ENCODE data around the gene TPH2.

TPH2 gene

DNA sequence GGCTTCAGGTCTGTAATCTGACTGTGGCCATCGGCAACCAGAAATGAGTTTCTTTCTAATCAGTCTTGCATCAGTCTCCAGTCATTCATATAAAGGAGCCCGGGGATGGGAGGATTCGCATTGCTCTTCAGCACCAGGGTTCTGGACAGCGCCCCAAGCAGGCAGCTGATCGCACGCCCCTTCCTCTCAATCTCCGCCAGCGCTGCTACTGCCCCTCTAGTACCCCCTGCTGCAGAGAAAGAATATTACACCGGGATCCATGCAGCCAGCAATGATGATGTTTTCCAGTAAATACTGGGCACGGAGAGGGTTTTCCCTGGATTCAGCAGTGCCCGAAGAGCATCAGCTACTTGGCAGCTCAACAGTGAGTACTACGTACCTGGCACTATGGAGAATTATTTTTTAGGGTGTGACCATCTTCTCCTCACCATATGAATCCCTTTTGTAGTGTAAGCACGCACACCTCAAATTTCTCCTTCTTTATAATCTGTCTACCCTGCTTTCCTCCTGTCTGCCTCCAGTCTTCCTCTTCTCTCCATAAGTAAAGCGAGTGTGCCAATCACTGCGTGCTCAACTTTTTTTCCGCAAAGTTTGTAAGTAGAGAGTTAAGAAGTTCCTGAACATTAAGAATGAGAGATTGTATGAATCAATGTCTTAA is at the start of gene TPH2:
TPH2 (plus strand) TSS at position 118 of the 658 bp plus-strand sequence; CDS start at position 260, 142 bp downstream.
- DNase-seq = peak in 9 of 10 donors; percentile 10 to 86 (median 32)
- intact Hi-C loops (cut with DNase I) = loop anchor here (5.0 kb wide), 1 partner anchor 157 kb away; no protein-coding TSS in a partner anchor

DNA sequence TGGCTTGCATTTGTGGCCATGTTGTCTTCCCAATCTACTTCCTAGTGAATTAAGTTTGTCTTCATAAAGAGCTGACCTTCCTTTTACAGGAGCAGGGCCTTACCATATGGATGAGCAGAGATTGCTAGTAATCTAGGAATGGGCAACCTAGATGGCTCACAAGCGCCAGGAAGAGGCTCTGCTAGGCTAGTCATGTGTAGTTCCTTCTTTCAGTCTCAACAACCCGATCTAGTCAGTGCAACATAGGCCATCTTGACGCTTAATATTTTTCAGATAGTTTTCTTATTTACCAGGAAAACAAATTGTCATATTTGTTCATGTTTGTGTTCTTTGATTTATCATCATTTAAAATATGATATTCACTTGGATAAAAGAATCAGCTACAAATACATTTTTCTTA is 48.2 kb upstream of the TPH2 start:
- intact Hi-C loops (cut with DNase I) = no loop called here
- DNase-seq = no peak

- intact Hi-C loops (cut with DNase I) = no loop called here
- DNase-seq = no peak
Measured at GRCh38 chr12:71892059-71892458, 46.6 kb upstream of the TPH2 start.

- intact Hi-C loops (cut with DNase I) = no loop called here
- no peak for DNase-seq
Measured at GRCh38 chr12:71896205-71896882, 42.3 kb upstream of the TPH2 start.

GRCh38 chr12:71900091-71900490 is 38.6 kb upstream of the TPH2 start:
- no peak for DNase-seq

DNA sequence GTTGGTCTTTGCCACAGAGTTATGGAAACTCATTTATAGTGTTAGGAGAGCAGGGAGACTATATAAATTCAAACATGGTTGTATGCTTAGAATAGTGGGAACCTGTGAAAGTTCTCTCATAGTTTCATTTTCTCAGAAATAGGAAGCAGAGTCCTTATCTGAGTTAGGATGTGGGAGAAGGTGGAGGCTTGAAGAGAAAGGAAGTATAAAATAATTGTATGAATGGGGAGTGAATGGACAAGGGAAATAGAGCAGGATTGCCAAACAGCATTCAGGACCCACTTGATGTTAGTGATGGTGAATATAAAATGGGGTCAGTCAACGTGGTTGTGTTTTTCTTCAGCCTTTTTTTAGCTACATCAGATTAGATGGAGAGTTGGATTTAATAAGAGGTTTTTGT is 34.0 kb upstream of the TPH2 start:
- DNase-seq = no peak
- intact Hi-C loops (cut with DNase I) = no loop called here

More at GRCh38 chr12:71900091-71900490, 38.6 kb upstream of the TPH2 start:
- intact Hi-C loops (cut with DNase I) = no loop called here

GRCh38 chr12:71935594-71935993 is 3.1 kb upstream of the TPH2 start:
- intact Hi-C loops (cut with DNase I) = loop anchor here (5.0 kb wide), 1 partner anchor 153 kb away; no protein-coding TSS in a partner anchor
- no peak for DNase-seq

DNA sequence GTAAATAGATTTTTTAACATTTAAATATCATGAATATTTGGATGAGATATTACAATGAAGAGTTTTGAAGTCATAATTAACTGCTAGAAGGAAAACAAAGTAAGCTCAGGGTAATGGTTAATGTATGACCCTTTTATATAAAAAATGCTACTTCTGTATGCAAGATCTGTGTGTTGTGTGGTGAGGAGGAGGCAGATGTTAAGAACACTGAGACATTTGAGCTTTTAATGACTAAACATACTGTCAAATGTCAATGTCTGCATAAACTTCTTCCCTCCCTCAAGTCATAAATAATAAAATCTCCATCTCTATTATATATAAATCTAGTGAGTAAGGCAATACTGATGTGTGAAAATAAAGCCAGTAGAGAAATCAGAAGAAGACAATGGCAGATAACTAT is 1.4 kb downstream of the TPH2 start:
- intact Hi-C loops (cut with DNase I) = no loop called here
- DNase-seq = no peak

DNA sequence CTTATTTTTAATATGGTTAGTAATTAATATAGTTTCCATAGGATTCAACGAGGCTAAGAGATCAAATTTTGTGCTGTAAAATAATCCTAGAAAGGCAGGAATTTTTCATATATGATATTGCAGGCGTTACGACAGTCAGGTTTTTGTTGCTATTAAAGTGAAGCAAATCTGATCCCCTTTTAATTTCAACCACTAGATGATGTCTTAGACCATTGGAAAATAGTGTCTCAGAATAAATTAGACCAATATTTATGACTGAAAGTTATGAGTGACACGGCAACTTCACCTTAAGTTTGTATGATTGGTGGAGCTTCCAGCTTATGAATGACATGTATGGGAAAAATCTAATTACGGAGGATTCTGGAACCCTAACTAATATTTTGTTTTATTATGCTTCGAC is 2.5 kb downstream of the TPH2 start:
- intact Hi-C loops (cut with DNase I) = no loop called here
- DNase-seq = no peak

DNA sequence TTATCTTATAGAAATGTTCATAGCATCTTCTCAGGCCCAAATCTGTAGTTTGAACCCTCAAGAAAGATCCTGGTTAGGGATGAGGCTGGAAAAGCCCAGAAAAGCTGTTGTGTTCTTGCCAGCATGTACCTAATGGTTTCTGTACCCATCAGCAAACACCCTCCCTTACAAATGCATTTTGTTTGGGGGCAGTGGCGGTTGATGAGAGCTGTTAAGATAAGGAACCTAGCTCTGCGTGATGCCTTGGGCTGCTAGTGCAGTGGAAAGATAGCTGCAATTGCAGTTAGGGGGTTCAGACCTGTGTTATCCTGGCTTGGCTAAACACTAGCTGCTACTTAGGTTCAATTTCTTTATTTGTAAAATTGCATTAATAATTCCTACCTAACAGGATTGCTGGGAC is 3.6 kb downstream of the TPH2 start:
- no peak for DNase-seq
- intact Hi-C loops (cut with DNase I) = no loop called here

GRCh38 chr12:71942703-71943102 is 4.1 kb downstream of the TPH2 start:
- intact Hi-C loops (cut with DNase I) = no loop called here
- no peak for DNase-seq

- DNase-seq = no peak
- intact Hi-C loops (cut with DNase I) = no loop called here
Measured at GRCh38 chr12:71945121-71945520, 6.5 kb downstream of the TPH2 start.

DNA sequence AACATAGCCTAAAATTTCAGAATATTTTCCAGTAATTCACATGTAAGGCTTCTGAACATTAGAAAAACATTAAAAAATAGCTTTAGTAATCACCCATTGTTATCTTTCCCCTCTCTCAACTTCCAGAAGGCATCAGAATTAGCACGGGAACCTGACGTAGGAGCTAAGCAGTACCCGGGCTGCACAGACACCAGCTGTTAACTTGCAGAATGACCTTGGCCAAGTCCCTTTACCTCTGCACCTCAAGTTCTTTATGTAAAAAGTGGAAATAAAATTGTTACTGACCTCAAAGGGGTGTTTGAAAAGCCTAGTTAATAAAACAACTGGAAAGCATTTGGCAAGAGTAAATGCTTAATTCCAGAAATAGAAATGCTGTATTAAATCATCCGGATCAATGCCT is 7.2 kb downstream of the TPH2 start:
- DNase-seq = no peak
- intact Hi-C loops (cut with DNase I) = no loop called here

DNA sequence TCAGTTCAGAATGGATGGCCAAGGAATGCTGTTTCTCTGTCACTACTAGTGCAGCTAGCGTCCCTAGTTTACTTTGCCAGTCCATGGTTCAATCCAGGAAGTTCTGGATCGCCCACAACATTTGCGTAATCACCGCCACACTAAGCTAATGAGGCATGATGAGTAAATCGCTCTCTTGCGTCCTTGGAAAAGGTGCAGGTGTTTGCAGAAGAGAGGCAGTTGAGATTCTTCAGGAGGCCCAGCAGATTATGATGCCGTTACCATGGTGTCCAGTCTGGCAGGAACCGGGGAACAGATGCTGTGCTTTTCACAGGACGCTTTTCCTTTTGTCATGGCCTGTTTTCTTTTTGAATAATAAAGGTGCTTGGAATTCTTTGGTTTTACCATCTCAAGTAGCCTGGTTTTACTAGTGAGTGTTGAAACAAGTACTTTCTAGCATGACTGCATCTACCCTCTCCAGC is 9.0 kb downstream of the TPH2 start:
- intact Hi-C loops (cut with DNase I) = no loop called here
- DNase-seq = peak in 9 of 10 donors; percentile 19 to 90 (median 50)

DNA sequence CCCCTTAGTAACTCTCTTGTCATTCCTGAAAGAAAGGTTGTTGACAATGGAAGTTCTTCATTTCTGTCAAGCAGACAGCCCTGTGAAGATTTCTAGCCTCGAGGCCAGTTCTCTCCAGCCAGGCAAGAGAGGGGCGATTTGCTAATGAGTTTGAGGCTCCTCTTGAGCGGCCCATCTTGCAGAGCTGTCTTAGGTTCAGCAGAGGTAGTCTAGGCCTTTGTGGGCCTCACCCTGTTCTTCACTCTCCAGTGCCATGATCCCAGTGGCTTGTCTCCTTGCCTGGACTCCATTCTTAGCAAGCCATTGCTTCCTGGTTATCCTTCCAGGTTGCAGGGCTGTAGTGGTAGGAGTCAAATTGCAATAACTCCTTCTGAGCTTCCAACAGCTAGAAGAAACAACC is 9.7 kb downstream of the TPH2 start:
- intact Hi-C loops (cut with DNase I) = no loop called here
- no peak for DNase-seq

- intact Hi-C loops (cut with DNase I) = no loop called here
- DNase-seq = no peak
Measured at GRCh38 chr12:71949646-71950045, 11.0 kb downstream of the TPH2 start.

DNA sequence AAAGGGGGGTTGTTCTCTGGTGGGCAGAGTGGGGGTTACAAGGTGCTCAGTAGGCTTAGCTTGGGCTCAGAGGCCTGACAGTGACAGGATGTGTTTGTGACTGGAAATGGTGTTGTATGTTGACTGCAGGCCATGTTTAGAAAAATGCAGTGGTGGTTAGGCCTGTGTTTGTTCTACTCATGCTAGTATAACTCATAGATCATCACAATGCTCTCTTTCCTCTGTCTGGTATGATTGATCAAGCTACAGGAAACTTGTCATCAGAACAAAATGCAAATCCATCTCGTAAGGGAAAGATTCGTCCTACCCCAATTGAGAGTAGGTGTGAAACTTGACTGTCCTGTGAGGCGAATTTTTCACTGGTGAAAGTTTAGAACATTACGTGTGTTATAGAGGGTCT is 11.8 kb downstream of the TPH2 start:
- intact Hi-C loops (cut with DNase I) = no loop called here
- DNase-seq = no peak

DNA sequence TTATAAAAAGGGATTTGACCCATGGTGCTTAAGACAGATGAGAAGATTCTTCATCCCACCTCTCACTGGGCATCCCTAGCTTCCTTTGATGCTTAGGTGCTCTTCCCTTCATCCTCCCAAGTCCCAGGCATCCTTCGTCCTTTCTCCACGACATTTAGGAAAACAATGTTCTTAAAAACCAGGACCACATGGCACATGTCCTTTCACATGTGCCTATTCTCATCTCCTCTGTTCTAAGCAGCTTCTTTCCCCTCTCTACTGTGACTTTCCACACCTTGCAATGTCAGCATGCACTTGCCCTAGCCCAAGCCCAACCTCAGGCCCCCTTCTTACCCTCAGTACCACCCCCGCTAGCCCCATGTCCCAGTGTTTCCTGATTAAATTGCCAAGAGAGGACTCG is 12.2 kb downstream of the TPH2 start:
- DNase-seq = no peak
- intact Hi-C loops (cut with DNase I) = no loop called here

GRCh38 chr12:71954083-71954778 is 15.6 kb downstream of the TPH2 start:
- no peak for DNase-seq
- intact Hi-C loops (cut with DNase I) = no loop called here

DNA sequence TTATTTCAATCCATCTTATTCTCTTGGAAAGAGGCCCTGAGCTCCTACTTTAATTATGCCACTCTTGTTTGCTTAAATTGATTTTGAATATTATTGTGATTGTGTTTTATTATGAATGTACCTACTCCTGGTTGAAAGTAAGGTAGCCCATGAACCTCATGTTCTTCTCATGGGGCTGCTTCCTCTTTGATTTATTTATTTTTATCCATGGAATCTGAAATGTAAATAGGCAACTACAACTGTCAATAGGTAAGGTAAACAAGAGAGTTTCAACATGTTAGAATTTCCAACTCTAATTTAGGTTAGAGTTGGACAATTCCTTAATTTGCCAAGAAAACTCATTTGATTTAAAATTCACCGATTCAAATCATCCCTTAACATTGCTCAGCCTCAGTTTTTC is 16.2 kb downstream of the TPH2 start:
- intact Hi-C loops (cut with DNase I) = no loop called here
- DNase-seq = no peak

DNA sequence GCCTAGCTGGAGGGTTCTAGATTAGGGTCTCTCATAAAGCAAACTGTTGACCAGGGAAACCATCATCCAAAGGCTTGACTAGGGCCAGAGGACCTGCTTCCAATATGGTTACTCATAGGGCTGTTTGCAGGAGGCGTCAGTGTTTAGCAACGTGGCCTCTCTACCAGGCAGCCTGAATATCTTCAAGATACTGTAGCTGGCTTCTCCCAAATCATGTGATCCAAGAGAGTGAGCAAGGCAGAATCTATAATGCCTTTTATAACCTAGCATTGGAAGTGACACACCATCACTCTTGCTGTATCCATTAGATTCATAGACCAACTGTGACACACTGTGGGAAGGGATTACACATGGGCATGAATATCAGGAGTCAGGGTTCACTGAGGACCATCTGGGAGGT is 17.3 kb downstream of the TPH2 start:
- DNase-seq = no peak
- intact Hi-C loops (cut with DNase I) = no loop called here

DNA sequence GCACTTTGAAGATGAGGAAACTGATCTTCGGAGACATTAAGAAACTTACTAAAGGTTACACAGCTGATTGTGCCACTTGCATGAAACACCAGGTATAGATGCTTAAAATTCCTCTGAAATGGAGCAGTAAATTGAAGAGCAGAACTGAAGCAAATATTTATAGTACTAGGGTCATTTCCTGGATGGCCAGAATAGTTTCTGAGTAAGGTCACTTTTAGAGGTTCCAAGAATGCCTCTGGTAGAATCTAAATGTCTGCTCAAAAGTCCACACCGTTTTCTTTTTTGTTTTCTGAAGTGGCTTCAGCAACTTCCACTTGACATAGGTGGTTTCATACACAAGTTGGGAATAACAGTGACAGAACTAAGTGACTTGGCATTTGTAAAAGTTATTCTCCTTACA is 19.4 kb downstream of the TPH2 start:
- intact Hi-C loops (cut with DNase I) = no loop called here
- DNase-seq = no peak

Measured in posterior cingulate gyrus (tissue), 11 donors.